GM12874 (cell line): Measurements from ENCODE around the gene CAPN1.

ENCODE experiments used
- CTCF ChIP-seq: IDR thresholded peaks from 2 replicates; pipeline ENCODE4 v1.5.1; 2011; ENCODE audit warnings: low read depth, mild to moderate bottlenecking, control low read depth, low read length, moderate library complexity; ENCODE audit not compliant: insufficient read depth

The CAPN1 gene

GRCh38 chr11:65151331-65151899 lies 30.3 kb upstream of the CAPN1 start:
- TF ChIP-seq CTCF, result no peak

GRCh38 chr11:65152122-65152521 lies 29.6 kb upstream of the CAPN1 start:
- TF ChIP-seq CTCF, result no peak

GRCh38 chr11:65156256-65156655 lies 25.5 kb upstream of the CAPN1 start:
- no peak for TF ChIP-seq CTCF

GRCh38 chr11:65156926-65157325 lies 24.8 kb upstream of the CAPN1 start:
- TF ChIP-seq CTCF, result no peak

GRCh38 chr11:65157336-65157735 lies 24.4 kb upstream of the CAPN1 start:
- no peak for TF ChIP-seq CTCF

- TF ChIP-seq CTCF, result no peak
Observed at GRCh38 chr11:65159012-65159411, 22.7 kb upstream of the CAPN1 start.

GRCh38 chr11:65160643-65161042 lies 21.1 kb upstream of the CAPN1 start:
- no peak for TF ChIP-seq CTCF
